ENCODE measurements around the gene PRRC2B.
A peak's percentile ranks its signal among the peaks of the same experiment; 100 is the strongest.

PRRC2B gene

DNA sequence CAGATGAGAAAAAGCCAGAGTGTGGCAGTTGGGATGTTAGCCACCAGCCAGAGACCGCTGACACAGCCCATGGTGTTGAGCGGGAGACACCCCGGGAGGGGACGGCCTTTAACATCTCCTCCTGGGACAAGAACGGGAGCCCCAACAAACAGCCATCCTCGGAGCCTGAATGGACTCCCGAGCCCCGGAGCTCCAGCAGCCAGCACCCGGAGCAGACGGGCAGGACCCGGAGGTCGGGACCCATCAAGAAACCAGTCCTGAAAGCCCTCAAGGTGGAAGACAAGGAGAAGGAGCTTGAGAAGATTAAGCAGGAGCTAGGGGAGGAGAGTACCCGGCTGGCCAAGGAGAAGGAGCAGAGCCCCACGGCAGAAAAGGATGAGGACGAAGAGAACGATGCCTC is 80.8 kb downstream of the PRRC2B start:
- DNase-seq: no peak

DNA sequence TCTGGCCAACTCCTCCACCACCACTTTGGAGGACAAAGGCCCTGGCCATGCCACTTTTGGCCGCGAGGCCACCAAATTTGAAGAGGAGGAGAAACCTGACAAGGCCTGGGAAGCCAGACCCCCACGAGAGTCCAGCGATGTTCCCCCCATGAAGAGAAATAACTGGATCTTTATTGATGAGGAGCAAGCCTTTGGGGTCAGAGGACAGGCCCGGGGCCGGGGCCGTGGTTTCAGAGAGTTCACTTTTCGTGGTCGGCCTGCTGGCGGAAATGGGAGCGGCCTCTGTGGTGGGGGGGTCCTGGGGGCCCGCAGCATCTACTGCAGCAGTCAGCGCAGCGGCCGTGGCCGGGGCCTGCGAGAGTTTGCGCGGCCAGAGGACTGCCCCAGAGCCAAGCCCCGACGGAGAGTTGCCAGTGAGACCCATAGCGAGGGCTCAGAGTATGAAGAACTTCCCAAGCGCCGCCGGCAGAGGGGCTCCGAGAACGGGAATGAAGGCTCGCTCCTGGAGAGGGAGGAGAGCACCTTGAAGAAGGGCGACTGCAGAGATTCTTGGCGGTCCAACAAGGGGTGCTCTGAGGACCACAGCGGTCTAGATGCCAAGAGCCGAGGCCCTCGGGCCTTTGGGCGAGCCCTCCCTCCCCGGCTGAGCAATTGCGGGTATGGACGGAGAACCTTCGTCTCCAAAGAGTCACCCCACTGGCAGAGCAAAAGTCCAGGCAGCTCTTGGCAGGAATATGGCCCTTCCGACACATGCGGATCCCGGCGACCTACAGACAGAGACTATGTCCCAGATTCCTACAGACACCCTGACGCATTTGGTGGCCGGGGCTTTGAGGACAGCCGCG is 81.4 kb downstream of the PRRC2B start:
- DNase-seq: no peak

DNA sequence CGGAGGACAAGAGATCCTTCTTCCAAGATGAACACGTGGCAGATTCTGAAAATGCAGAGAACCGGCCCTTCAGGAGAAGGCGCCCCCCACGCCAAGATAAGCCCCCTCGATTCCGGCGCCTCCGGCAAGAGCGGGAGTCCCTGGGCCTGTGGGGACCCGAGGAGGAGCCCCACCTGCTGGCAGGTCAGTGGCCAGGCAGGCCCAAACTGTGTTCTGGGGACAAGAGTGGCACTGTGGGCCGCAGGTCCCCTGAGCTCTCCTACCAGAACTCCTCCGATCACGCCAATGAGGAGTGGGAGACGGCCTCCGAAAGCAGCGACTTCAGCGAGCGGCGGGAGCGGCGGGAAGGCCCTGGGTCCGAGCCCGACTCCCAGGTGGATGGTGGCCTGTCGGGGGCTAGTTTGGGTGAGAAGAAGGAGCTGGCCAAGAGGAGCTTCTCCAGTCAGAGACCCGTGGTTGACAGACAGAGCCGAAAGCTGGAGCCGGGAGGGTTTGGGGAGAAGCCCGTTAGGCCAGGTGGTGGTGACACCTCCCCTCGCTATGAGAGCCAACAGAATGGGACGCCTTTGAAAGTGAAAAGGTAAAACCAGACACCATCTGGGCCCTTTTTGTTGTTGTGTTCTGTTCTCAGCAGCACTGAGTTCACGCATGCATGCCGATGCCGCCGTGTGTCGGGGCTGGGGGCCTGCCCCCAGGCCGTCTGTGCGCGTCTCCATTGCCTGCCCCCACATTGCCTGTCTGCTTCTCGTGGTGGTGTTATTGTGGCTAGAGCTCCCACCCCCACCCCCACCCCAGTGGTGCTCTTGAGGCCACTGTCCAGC is 82.3 kb downstream of the PRRC2B start:
- no peak for DNase-seq

DNA sequence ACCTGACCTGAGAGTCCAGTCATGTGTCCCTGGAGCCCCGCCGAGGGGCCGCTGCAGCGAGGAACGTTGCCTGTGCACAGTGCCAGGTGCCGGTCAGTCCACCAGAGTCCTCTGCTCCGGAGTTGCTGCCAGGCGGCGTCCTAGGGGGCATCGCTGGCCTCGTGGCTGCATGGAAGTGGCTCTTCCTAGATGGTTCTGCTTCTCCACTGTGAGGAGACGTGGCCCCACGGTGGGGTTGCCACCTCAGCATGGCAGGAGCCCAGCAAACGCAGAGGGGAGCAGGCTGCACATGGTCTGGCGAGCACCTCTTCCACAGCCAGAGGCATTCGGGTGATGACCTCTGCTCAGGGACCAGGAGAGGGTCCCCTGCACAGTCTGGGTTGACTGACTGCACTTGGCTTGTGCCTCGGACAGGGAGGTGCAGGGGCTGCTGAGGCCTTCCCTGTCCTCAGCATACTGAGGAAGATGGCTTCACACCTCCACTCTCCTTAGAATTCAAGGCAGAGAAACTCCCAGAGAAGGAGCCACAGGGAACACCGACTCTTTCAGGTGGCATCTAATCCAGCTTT is 83.0 kb downstream of the PRRC2B start:
- DNase-seq: no peak

DNA sequence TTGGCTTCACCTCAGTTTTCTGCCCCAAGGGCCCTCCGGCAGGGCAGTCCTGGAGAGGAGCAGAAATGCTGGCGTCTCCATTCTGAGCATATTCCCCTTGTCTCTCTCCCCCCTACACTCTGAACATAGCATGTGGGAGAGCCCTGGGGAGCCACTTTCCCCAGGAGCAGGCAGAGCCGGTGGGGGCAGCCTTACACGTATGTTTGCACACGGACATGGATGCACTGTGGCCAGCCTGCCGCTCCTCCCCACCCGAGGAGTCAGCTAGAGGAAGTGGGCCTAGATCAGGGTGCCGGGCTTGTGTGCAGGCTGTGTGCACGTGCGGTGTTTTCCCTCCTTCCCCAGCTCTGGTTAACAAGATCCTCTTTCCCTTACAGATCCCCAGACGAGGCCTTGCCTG is 83.5 kb downstream of the PRRC2B start:
- DNase-seq: no peak

DNA sequence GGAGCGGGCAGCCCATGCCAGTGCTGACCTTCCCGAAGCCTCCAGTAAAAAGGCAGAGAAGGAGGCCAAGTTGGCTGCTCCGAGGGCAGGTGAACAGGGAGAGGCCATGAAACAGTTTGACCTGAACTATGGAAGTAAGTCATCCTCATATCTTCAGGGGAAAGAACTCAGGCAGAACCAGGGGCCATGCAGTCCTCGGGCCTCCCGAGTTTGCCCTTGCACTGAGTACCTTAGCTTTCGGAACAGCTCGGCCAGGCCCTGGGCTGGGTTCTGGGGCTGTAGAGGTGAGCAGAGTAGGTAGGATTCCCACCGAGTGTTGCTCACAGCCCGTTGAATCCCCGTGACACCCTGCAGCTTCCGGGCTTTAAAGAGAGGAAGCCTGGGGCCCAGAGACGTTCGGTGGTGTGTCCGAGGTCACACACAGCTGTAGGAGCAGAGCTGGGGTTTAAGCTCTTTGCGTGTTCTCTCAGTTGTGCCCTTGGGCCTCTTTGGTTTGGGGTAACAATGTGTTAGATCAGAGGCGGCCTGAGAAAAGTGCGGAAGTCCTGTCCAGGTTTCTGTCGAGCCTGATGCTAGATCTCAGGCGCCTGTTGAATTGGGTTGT is 84.0 kb downstream of the PRRC2B start:
- no peak for DNase-seq

DNA sequence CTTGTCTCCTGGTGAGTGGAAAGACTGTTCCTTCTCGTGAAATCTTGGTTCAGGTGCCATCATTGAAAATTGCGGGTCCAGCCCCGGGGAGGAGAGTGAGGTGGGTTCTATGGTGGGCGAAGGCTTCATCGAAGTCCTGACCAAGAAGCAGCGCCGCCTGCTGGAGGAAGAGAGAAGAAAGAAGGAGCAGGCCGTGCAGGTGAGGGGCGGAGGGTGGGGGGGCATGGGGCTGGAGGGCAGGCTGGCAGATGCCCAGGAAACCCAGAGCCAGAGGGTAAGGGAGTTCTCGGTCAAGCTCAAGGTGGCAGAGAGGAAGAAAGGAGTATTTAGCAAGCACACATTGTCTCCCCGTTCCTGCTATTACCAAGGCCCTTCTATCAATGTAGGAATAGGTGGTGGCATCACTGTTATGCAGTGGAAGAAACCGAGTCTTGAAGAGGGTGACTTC is 84.6 kb downstream of the PRRC2B start:
- peak; percentile 15 for DNase-seq

DNA sequence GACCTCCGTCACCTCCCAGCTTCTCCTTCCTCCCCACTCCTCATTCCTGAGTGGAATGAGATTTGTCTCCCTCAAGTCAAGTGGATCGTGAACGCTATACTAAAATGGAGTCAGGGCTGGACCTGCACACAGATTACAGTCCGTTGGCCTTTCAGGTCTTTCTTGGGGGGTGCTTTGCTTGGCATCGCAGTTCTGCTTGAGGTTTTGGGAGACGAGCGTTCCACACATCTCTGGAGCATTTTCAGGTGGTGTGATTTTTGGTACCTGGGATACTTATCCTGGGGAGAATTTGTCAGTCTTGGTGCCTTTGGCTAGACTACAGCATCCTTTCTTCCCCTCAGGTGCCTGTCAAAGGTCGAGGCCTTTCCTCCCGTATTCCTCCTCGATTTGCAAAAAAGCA is 85.0 kb downstream of the PRRC2B start:
- DNase-seq: no peak

DNA sequence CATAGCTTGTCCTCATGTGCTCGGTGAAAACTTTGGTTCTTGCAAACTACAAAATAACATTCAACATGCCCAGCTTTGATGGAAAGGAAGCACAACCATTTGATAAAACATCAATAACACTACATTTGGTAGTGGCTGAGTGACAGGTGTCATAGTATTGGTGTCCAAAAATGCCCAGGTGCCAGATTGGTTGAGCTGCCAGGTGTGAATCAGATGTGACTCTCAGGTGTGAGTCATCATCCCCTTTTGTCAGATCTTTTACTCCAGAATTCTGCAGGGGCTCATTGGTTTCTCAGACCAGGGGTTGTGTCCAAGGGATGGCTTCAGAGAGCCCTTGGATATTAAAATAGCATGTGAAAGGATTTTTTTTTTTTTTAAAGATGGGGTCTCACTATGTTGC is 86.4 kb downstream of the PRRC2B start:
- DNase-seq: no peak

DNA sequence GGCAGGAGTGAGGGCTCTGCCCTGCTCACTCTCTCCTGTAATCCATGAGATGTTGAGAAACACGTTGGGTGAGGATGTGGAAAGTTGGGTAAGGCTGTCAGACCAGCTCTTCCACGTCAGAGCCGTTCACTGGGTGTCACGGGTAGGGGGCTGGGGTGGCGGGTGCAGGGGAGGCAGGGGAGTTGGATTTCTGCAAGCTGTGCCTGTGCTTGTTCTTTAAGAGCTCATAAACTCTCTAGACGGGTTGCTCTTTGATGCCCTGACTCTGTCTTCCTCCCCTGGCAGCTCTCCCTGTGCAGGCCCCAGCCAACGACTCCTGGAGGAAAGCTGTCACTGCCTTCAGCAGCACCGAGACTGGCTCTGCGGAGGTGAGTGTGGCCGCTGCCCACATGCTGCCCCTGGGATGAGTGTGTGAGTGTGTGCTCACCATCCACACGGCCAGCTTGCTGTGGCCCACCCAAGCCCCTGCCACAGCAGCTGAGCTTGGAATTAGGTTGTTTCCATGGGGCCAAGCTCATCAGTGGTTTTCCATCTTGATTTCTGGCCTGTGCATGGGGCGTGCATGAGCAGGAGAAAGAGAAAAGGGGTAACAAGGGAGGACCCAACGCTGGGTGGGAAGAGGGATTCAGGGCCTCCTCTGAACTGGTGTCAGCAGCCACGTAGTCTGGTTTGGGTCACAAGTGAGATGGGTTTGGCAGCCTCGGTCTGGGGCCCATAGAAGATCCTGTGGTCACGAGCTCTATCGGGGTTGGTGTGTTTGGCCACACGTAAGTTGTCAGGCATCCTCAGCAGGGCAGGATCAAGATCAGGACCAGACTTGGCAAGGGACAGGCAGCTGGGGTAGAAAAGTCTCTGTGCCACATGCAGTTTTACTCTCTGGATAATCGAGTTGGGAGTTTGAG is 87.8 kb downstream of the PRRC2B start:
- no peak for DNase-seq

DNA sequence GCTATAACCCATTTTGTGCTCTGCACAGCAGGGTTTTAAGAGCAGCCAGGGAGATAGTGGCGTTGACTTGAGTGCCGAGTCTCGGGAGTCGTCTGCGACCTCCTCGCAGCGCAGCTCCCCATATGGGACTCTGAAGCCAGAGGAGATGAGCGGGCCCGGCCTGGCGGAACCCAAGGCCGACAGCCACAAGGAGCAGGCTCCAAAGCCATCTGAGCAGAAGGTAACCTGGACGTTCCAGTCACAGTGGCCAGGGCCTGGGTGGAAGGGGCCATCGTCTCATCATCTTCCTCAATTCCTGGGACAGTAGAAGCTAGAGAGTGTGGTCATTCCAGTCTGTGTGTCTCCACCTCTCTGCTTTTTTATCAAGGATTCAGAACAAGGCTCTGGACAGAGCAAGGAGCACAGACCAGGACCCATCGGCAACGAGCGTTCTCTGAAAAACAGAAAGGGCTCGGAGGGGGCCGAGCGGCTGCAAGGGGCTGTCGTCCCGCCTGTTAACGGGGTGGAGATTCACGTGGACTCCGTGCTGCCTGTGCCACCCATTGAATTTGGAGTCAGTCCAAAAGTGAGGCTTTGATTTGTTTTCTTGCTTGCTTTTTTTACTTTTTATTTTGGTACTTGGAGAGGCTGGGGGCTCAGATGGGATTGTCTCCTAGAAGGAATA is 88.6 kb downstream of the PRRC2B start:
- no peak for DNase-seq

DNA sequence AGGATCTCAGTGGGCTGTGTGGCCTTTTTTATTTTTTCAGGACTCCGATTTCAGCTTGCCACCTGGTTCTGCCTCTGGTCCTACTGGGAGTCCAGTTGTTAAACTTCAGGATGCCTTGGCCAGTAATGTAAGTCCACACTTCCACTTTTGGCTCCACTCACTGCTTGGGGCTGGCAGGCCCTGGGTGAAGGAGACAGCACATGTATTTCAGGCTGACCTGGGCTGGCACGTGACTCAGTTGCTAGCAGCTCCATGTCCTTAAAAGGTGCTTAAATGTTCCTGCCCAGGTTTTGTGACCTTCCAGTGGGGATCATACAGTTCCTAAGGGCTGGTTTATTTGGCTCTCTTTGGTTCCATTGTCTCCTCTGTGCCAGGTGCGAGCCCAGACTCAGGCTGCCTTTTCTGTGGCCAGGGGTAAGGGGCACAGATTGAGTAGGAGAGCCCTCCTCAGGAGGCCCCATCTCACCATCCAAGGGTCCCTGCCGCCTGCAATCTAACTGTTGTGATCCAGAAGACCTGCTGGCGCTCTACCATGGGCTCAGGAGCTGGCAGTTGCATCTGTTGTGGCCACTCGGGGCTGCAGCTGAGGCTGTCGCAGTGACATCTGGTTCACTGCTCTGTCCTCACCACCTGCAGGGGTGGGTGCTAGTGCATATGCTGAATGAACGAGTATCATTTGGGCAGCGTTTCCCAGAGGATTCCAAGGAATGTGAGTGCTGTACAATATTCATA is 89.6 kb downstream of the PRRC2B start:
- no peak for DNase-seq

DNA sequence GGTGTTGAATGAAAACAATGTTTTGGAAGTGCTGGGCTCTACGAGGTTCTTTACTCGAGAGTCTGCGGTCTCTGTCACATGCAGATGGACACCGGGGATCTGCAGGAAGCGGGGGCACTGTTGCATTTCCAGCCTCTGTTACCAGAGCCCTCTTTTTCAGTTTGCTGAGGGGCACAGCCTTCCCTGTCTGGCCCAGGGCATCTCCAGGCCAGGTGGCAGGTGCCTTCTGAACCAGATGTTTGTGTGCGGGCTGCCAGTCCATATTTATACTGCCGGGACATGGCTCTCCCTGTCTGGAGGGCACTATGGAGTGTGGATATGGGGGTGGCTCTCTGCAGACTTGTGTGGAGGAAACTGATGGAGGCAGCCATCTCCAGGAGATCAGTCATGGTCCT is 90.2 kb downstream of the PRRC2B start:
- no peak for DNase-seq

DNA sequence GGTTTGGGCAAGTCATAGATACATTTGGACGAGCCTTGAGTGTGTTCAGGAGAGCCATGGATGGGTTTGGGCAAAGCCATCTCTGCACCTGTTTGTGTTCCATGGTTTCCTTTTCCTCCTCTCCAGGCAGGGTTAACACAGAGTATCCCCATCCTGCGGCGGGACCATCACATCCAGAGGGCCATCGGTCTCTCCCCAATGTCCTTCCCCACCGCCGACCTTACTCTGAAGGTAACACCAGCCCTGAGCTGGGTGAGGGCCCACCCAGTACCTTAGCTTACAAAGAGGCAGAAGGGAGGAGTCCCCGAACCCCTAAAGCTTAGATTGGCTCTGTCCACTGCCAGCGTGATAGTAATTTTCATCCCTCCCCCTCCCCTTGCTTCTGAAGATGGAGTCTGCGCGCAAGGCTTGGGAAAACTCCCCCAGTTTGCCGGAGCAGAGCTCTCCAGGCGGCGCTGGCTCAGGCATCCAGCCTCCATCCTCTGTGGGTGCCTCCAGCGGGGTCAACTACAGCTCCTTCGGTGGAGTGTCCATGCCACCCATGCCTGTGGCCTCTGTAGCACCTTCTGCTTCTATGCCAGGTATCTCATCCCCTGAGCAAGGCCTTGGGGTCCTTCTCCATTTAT is 90.8 kb downstream of the PRRC2B start:
- no peak for DNase-seq

DNA sequence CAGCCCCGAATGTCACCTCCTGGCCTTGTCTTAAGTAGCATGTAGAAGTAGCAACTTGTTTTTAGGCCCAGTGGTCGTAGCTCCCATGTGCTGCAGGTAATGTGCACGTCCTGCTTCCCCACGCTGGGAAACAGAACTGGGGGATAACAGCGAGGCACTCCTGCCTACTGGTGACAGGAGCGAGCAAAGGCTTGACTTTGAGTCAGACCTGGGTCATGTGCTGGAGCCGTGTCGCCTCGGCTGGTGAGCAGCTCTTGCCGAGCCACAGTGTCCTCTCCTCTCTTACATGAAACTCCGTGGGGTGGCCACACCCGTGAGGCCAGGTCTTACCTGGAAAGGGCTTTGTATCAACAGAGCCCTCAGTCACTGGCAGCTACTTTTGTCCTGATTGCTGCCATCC is 91.3 kb downstream of the PRRC2B start:
- DNase-seq: no peak

DNA sequence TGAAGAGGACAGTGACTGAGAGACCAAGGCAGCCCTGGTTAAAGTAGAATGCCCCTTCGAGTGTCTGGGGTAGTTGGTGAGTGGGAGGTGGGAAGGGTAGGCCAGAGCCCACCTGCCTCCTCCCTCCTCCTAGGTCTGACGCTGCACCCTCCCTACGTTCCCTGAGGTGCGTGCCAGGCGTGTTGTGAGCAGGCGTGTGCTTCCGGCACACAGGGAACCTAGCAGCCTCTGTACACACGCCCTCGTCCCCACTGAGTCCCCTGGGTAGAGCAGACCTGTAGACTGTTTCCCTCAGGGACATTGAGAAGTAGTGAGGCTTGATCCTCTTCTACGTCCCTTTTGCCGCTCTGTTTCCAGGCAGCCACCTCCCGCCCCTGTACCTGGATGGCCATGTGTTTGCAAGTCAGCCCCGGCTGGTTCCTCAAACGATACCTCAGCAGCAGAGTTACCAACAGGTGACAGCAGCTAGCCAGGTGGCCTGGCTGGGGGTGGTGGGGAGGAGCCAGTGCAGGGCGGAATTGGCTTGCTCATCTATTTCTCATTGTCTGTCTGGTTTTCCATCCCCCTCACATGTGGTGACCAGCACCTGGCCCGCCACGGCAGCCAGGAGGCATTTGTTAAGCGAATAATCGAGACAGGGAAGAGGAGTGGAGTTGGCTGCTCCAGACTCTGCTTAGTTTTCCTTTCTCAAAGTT is 92.0 kb downstream of the PRRC2B start:
- DNase-seq: peak; percentile 81

DNA sequence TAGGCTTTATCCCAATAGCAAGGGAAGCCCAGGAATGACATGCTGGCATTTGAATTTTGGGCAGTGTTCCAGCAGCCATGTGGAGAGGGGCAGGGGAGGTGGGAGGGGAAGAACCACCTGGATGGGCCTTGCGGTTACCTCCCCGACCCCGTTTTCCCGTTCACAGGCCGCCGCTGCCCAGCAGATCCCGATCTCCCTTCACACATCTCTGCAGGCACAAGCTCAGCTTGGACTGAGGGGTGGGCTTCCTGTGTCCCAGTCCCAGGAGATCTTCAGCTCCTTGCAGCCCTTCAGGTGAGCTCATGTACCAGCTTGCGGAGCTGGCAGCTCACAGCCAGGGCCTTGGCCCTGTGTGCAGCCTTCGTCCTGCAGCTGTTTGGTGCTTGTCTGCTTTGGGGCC is 93.1 kb downstream of the PRRC2B start:
- no peak for DNase-seq

DNA sequence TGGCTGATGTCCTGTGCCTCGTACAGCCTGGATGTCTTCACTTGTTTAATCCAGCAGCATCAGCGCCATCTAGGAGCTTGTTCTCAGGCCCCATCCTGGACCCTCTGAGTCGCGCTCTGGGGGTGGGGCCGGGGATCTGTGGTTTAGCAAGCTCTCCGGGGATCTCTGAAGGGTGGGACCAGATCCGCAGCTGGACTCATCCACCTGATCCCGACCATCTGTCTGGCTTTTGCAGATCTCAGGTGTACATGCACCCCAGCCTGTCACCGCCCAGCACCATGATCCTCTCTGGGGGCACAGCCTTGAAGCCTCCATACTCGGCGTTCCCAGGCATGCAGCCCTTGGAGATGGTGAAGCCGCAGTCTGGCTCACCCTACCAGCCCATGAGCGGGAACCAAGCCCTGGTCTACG is 93.7 kb downstream of the PRRC2B start:
- DNase-seq: no peak

DNA sequence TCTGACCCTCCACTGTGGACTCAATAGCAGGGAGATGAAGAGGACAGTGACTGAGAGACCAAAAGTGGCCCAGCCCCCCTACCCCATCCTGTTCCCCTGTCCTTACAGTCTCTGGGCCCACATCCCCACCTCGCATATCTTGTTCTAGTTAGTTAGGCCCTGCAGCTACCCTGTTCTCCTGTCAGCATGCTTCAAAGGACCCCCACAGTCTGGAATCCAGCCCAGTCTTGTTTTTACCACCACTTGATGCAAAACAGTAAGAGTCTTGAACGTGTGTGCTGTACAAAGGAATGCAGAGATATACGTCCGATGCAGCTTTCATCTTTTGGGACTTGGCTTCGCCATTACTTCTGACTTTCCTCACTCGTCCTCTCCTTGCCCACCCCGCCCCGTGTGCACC is 96.6 kb downstream of the PRRC2B start:
- DNase-seq: no peak

All from NCI-H146 (cell line).